OCI-LY1 (cell line): ENCODE data around the gene LIN28A.
"Not testable (repeated sequence)": the region's sequence is repeated elsewhere in the genome, so short reads cannot be mapped to it uniquely, and the experiment has no call there.

Source experiments
- H2AFZ ChIP-seq: fragments of 200-600 bp; sonication (generic), shearing (Covaris generic); 2 replicates; pipeline ENCODE4 v1.6.0; 2014; ENCODE audit warnings: antibody characterized with exemption, mild to moderate bottlenecking, low read length
- H3F3A ChIP-seq: fragments of 200-600 bp; sonication (generic), shearing (Covaris generic); 2 replicates; pipeline ENCODE4 v1.6.0; 2014; ENCODE audit warnings: mild to moderate bottlenecking, antibody characterized with exemption, low read length, moderate library complexity; ENCODE audit not compliant: insufficient read depth
- H3K27ac ChIP-seq: fragments of 200-600 bp; sonication (generic); 2 replicates; pipeline ENCODE4 v1.5.1; 2014; ENCODE audit warnings: low read length, mixed run types, mild to moderate bottlenecking, low read depth; ENCODE audit not compliant: poor library complexity, severe bottlenecking
- H3K27me3 ChIP-seq: fragments of 200-600 bp; sonication (generic); 2 replicates; pipeline ENCODE4 v1.6.0; 2014; ENCODE audit warnings: antibody characterized with exemption, mild to moderate bottlenecking, low read length, moderate library complexity; ENCODE audit not compliant: insufficient read depth
- H3K36me3 ChIP-seq: fragments of 200-600 bp; sonication (generic); 2 replicates; pipeline ENCODE4 v1.6.1; 2014; ENCODE audit warnings: mild to moderate bottlenecking, antibody characterized with exemption, low read length, moderate library complexity, mixed read lengths; ENCODE audit not compliant: insufficient read depth
- H3K4me1 ChIP-seq: fragments of 200-600 bp; sonication (generic); 2 replicates; pipeline ENCODE4 v1.5.1; 2014; ENCODE audit warnings: mild to moderate bottlenecking, low read length, moderate library complexity; ENCODE audit not compliant: insufficient read depth, severe bottlenecking
- H3K4me2 ChIP-seq: fragments of 200-600 bp; sonication (generic), shearing (Covaris generic); 2 replicates; pipeline ENCODE4 v1.6.1; 2014; ENCODE audit warnings: low read length
- H3K4me3 ChIP-seq: fragments of 200-600 bp; sonication (generic); 2 replicates; pipeline ENCODE4 v1.5.1; 2014; ENCODE audit warnings: low read length, low read depth, mild to moderate bottlenecking, mixed read lengths; ENCODE audit not compliant: poor library complexity, severe bottlenecking
- H3K79me2 ChIP-seq: fragments of 200-600 bp; shearing (Covaris generic); 2 replicates; pipeline ENCODE4 v1.6.1; 2016; ENCODE audit warnings: mixed run types, low read length, mixed read lengths; ENCODE audit not compliant: insufficient read depth
- H3K9ac ChIP-seq: fragments of 200-600 bp; sonication (generic), shearing (Covaris generic); 2 replicates; pipeline ENCODE4 v1.6.1; 2014; ENCODE audit warnings: mild to moderate bottlenecking, low read length, mixed read lengths
- H3K9me2 ChIP-seq: fragments of 200-600 bp; sonication (generic), shearing (Covaris generic); 2 replicates; pipeline ENCODE4 v1.6.1; 2014; ENCODE audit warnings: low read depth, mild to moderate bottlenecking, low read length, mixed read lengths
- H3K9me3 ChIP-seq: fragments of 200-600 bp; shearing (Covaris generic); 2 replicates; pipeline ENCODE4 v1.6.1; 2014; ENCODE audit warnings: low read length, mixed read lengths
- H4K20me1 ChIP-seq: fragments of 200-600 bp; sonication (generic), shearing (Covaris generic); 2 replicates; pipeline ENCODE4 v1.6.0; 2016; ENCODE audit warnings: mild to moderate bottlenecking, low read length; ENCODE audit not compliant: insufficient read depth
- CTCF ChIP-seq: fragments of 200-600 bp; sonication (generic), shearing (Covaris generic); IDR thresholded peaks from 2 replicates; pipeline ENCODE4 v1.5.1; 2017; ENCODE audit warnings: mild to moderate bottlenecking, antibody characterized with exemption, low read length, moderate library complexity, mixed read lengths
- EZH2 ChIP-seq: fragments of 200-600 bp; sonication (generic), shearing (Covaris generic); IDR thresholded peaks from 2 replicates; pipeline ENCODE4 v1.8.0; 2017; ENCODE audit warnings: borderline replicate concordance, mixed run types, mild to moderate bottlenecking, antibody characterized with exemption, low read length, moderate library complexity, mixed read lengths

LIN28A gene

GRCh38 chr1:26384076-26384475 is 26.5 kb upstream of the LIN28A start:
- no peak overlapping the region for H3K9ac ChIP-seq
- H3K9me2 ChIP-seq: no peaks in the 10 kb centered on the region
- H3K9me3 ChIP-seq: no peaks in the 10 kb centered on the region
- H3K27me3 ChIP-seq: peaks cover 7% of the 10 kb centered on the region; the same call in 1 of the 2 replicates
- no peak overlapping the region for H2AFZ ChIP-seq
- TF ChIP-seq EZH2: no peak
- TF ChIP-seq CTCF: no peak
- no peaks in the 10 kb centered on the region for H3K79me2 ChIP-seq
- no peaks in the 10 kb centered on the region for H3K4me1 ChIP-seq
- no peak overlapping the region for H3K4me2 ChIP-seq
- H3F3A ChIP-seq: no peaks in the 10 kb centered on the region
- H4K20me1 ChIP-seq: no peaks in the 10 kb centered on the region
- no peaks in the 10 kb centered on the region for H3K36me3 ChIP-seq
- H3K4me3 ChIP-seq: no peak overlapping the region
- H3K27ac ChIP-seq: no peak overlapping the region

DNA sequence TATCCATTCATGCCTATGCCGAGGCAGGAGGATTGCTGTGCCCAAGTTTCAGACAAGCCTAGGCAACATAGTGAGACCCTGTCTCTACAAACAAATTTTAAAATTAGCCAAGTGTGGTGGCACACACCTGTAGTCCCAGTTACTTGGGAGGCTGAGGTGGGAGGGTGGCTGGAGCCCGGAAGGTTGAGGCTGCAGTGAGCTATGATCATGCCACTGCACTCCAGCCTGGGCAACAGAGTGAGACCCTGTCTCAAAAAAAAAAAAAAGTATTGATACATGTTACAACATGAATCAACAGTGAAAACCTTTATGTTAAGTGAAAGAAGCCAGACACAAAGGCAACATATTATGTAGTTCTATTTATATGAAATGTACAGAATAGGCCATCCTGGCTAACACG is 25.6 kb upstream of the LIN28A start:
- H3K9me3 ChIP-seq, H3K27me3 ChIP-seq, H3K4me2 ChIP-seq, H2AFZ ChIP-seq, H4K20me1 ChIP-seq, H3K9ac ChIP-seq, H3F3A ChIP-seq, H3K79me2 ChIP-seq, H3K4me3 ChIP-seq, H3K27ac ChIP-seq, H3K9me2 ChIP-seq, H3K4me1 ChIP-seq, H3K36me3 ChIP-seq: not testable (repeated sequence)

- no peaks in the 10 kb centered on the region for H4K20me1 ChIP-seq
- TF ChIP-seq EZH2 (no peak), CTCF (no peak)
- peaks cover 7% of the 10 kb centered on the region; the same call in 1 of the 2 replicates for H3K27me3 ChIP-seq
- H3F3A ChIP-seq: no peaks in the 10 kb centered on the region
- no peaks in the 10 kb centered on the region for H3K4me1 ChIP-seq
- no peaks in the 10 kb centered on the region for H3K36me3 ChIP-seq
- no peaks in the 10 kb centered on the region for H3K9me2 ChIP-seq
- H3K79me2 ChIP-seq: no peaks in the 10 kb centered on the region
- no peak overlapping the region for H2AFZ ChIP-seq
- H3K27ac ChIP-seq: no peak overlapping the region
- H3K4me3 ChIP-seq: no peak overlapping the region
- H3K9ac ChIP-seq: no peak overlapping the region
- no peaks in the 10 kb centered on the region for H3K9me3 ChIP-seq
- H3K4me2 ChIP-seq: no peak overlapping the region
These were observed 23.2 kb upstream of the LIN28A start for GRCh38 chr1:26387447-26387846.

- Histone ChIP-seq H3K9me2 (no peaks in the 10 kb centered on the region), H3K4me1 (no peaks in the 10 kb centered on the region), H3K79me2 (no peaks in the 10 kb centered on the region), H3K27me3 (peaks cover 11% of the 10 kb centered on the region; the same call in 1 of the 2 replicates), H3K4me3 (no peak overlapping the region), H4K20me1 (no peaks in the 10 kb centered on the region), H2AFZ (no peak overlapping the region), H3K9ac (no peak overlapping the region), H3K9me3 (no peaks in the 10 kb centered on the region), H3K4me2 (no peak overlapping the region), H3K36me3 (no peaks in the 10 kb centered on the region), H3K27ac (no peak overlapping the region), H3F3A (no peaks in the 10 kb centered on the region)
- no peak for TF ChIP-seq CTCF
- no peak for TF ChIP-seq EZH2
These were observed 21.7 kb upstream of the LIN28A start for GRCh38 chr1:26388791-26389445.
